Measurements from ENCODE around the gene CGAS.
A peak's percentile ranks its signal among the peaks of the same experiment; 100 is the strongest.
"Not testable (repeated sequence)": the region's sequence is repeated elsewhere in the genome, so short reads cannot be mapped to it uniquely, and the experiment has no call there.

CGAS gene

GRCh38 chr6:73395875-73396274 lies 56.2 kb downstream of the CGAS start:
- DNase-seq (ENCODE audit: low read depth in 2 of 2) = no peak

GRCh38 chr6:73394577-73395354 lies 57.3 kb downstream of the CGAS start, which contains the start of gene DDX43:
Gene DDX43 (plus strand): TSS chr6:73394828. CDS start chr6:73394906, 78 bp downstream.
- peak in 1 of 2 donors; percentile 15 for DNase-seq (ENCODE audit: low read depth in 2 of 2)

- no peak for DNase-seq (ENCODE audit: low read depth in 2 of 2)
Observed at GRCh38 chr6:73393278-73393677, 58.8 kb downstream of the CGAS start.

DNA sequence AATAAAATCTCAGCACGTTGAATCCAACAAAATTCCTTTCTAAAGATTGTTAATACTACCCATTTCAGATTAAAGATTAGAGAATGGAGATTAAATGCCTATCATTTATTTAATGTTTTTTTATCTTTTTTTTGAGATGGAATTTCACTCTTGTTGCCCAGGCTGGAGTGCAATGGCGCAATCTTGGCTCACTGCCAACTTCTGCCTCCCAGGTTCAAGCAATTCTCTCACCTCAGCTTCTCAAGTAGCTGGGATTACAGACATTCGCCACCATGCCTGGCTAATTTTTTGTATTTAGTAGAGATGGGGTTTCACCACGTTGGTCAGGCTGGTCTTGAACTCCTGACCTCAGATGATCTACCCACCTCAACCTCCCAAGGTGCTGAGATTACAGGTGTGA lies 59.9 kb downstream of the CGAS start:
- not testable (repeated sequence) for DNase-seq (ENCODE audit: low read depth in 2 of 2)

DNA sequence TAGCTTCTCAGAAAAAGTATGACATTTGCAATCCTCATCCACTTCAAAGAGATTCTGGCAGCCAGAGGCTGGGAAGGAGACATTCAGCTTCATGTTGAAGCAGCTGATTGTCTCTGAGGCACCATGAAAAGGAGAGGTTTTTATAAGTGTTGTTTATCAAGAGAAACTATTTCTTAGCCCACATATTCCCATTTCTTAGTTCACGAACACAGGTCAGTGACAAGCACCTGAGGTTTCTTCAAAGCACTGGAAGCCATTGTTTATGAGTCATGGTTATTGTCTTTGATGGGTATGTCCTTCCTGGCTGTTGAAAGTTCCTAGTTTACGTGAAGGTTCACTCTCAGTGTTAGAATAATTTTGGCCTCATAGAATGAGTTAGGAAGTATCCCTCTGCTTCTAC lies 60.4 kb downstream of the CGAS start:
- DNase-seq (ENCODE audit: low read depth in 2 of 2) = no peak

GRCh38 chr6:73389854-73390253 lies 62.2 kb downstream of the CGAS start:
- DNase-seq (ENCODE audit: low read depth in 2 of 2) = no peak

- DNase-seq (ENCODE audit: low read depth in 2 of 2) = peak; percentile 20 to 33
Observed at GRCh38 chr6:73388800-73389512, 63.1 kb downstream of the CGAS start.

DNA sequence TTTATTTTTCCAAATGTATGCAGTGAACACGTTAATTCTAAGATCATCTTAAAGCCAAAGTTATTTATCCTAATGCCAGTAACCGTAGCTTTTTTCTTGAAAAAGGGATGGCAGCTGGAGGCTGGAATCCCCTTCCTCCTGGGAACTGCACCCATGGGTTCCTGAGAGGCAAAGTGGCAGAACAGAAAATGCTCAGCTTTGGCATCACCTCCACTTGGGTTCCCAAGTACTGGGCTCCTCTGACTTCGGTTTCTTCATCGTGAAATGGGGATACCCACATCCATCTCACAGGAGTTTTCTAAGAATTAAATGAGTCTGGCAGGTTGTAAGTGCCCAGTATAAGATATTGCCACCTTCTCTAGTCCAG lies 63.7 kb downstream of the CGAS start:
- no peak for DNase-seq (ENCODE audit: low read depth in 2 of 2)

DNA sequence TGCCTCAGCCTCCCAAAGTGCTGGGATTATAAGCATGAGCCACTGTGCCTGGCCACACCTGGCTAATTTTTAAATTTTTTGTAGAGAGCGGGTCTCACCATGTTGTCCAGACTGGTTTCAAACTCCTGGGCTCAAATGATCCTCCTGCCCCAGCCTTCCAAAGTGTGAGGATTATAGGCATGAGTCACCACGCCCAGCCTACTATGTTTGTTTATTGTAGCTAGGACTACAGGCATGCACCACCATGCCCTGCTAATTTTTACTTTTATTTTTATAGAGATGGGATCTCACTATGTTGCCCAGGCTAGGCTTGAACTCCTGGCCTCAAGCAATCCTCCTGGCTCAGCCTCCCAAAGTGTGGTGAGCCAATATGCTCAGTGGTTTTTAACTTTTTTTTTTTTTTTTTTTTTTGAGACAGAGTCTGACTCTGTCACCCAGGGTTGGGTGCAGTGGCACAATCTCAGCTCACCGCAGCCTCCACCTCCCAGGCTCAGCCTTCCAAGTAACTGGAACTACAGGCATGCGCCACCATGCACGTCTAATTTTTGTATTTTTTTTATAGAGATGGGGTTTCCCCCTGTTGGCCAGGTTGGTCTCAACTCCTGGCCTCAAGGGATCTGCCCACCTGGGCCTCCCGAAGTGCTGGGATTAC lies 69.5 kb downstream of the CGAS start:
- DNase-seq (ENCODE audit: low read depth in 2 of 2) = no peak

DNA sequence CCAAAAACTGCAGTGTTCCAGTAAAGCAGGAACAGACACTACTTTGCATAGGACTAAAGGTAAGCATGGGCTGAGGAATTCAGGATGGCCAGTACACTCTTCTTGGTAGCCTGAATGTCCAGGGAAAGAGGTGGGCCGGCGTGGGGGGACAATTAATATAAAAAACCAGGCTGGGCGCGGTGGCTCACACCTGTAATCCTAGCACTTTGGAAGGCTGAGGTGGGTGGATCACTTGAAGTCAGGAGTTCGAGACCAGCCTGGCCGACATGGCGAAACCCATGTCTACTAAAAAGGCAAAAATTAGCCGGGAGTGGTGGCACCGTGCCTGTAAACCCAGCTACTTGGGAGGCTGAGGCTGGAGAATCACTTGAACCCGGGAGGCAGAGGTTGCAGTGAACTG lies 70.6 kb downstream of the CGAS start:
- DNase-seq (ENCODE audit: low read depth in 2 of 2) = not testable (repeated sequence)

DNA sequence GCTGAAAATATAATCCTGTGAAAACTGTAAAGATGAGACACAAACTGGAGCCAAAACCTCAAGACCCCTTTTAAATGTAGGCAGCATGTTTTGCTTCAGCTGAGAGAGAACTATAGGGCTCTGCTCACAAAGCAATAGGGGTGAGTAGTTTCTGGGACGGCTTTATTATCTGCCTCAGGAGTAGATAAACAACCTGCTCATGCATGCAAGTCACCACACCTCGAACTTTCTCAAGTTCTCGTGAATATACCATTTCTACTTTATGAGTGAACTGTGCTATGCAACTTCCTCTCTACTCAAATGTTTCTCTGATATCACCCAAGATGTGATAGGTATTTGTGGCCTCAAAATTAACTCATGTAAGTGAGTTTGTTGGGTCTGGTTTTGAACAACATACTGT lies 74.9 kb downstream of the CGAS start:
- DNase-seq (ENCODE audit: low read depth in 2 of 2) = no peak

DNA sequence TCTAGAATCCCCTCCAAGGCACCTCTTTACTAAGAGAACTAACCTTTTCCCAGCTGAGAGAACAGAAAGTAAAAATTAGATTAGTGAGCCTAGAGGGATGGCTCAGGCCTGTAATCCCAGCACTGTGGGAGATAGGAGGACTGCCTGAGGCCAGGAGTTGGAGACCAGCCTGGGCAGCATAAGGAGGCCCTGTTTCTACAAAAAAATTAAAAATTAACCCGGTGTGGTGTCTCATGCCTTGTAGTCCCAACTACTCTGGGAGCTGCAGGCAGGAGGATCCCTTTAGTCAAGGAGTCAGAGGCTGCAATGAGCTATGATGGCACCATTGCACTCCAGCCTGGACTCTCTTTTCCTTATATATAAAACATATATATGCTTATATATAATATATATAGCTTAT lies 76.9 kb downstream of the CGAS start:
- no peak for DNase-seq (ENCODE audit: low read depth in 2 of 2)
